ENCODE data around the gene LRRN3.

DNA sequence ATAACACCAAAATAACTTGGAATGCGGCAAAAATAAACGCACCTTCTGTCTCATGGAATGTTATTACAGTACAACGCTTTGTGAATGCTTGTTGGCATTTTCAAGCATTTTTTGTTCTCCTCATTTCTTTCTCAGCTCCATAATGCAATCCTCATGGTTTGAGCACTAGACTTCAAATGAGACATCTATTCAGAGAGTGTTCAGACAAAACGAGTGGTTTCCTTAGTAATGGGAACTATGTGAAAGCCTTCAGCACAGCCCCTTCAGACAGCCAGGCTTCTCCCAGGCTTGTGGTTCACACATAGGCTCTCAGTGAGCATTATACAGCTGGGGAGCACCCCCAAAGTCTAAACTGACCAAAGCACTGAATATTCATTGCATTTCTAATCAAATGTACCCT lies 8.6 kb upstream of the LRRN3 start:
- TF ChIP-seq CTCF (IDR thresholded peaks at IDR 0.05; ENCODE audit: insufficient read depth, low read length): no peak
- TF ChIP-seq POLR2AphosphoS5 (IDR thresholded peaks at IDR 0.05; ENCODE audit: low read depth): no peak
- TF ChIP-seq SPI1 (IDR thresholded peaks at IDR 0.05; ENCODE audit: borderline replicate concordance, low read depth): no peak

All from HL-60 (cell line).